Measurements from ENCODE around the gene ATP8B1. TPM values are rescaled to one million over a fixed set of nuclear protein-coding genes. Genes with fewer than 3 reads are reported as not detected.

Gene ATP8B1
- 29.2 and 39.0 TPM in 2 replicates for total RNA-seq

GRCh38 chr18:57803103-57803969 is at the start of gene ATP8B1:
Gene ATP8B1 (minus strand): TSS chr18:57803315. CDS start chr18:57731807, 71,508 bp downstream.

Other genes starting within 250 kb of the ATP8B1 start
- gene FECH, start 216.6 kb downstream of the ATP8B1 start, total RNA-seq, result 13.6 and 21.7 TPM in 2 replicates
- gene NARS1, start 181.5 kb downstream of the ATP8B1 start, total RNA-seq, result 246 and 302 TPM in 2 replicates
- gene NEDD4L, start 240.9 kb upstream of the ATP8B1 start, total RNA-seq, result 19.0 and 35.9 TPM in 2 replicates